NOMO-1 treated with DMSO at 0.1 percent for 48 hours (cell line): ENCODE data around the gene PLXNC1.

Experiments
- DNase-seq: peaks from one replicate; lab custom pipeline; 2025; ENCODE audit not compliant: unreplicated experiment; lab: John Stamatoyannopoulos, UW

PLXNC1 gene

DNA sequence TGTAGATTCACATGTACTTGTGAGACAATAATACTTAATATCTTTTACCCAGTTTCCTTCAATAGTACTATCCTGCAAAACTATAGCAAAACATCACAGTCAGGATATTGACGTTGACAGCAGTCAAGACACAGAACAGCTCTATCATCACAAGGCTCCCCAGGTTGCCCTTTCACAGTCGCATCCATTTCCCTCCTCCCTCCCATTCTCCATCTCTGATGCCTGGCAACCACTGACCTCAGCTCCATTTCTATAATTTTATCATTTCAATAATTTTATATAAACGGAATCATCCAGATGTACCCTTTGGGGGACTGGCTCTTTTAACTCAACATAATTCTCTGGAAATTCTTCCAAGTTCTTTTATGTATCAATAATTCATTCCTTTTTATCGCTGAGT, 81.5 kb downstream of the PLXNC1 start:
- DNase-seq = no peak

DNA sequence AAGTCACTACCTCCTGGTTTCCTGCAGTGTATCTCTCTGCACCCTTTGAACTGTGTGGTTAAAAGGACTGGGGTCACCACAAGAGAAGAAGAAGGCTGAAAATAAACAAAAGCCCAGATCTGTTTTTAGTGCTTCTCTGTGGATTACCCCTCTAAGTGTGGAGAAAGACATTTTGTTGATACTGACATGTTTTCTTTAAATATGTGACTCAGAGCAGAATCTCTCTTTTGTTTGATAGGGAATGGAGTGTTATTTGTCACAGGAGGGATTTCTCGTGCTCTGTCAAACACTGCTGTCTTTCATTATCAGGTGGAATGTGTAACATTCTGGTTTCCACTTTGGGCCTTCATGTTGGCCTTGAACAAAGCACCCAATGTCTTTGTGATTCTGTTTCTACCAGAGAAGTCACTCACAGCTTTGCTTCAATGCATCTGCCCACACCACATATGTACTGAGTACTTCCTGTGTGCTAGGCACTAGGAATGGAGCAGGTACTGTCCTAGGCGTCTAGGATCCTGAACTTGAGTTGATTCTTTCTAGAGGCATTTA, 82.1 kb downstream of the PLXNC1 start:
- no peak for DNase-seq

DNA sequence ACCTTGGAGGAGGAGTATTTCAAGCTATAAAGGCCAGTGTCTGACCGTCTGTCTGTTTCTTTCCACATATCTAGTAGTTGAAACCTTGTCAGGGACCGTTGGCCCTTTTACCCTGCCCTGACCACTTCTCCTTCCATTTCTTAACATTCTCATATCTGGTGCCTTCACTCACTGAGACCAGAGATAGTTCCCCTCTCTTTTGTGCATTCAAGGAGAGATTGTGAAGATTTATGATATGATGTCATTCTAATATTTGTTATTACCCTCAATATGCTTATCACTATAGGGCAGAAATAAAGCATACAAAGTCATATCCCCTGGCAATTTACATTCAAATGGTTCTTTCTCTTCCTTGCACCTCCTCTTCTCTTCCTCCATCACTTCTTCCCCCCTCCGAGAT, 83.3 kb downstream of the PLXNC1 start:
- DNase-seq = peak; percentile 84

DNA sequence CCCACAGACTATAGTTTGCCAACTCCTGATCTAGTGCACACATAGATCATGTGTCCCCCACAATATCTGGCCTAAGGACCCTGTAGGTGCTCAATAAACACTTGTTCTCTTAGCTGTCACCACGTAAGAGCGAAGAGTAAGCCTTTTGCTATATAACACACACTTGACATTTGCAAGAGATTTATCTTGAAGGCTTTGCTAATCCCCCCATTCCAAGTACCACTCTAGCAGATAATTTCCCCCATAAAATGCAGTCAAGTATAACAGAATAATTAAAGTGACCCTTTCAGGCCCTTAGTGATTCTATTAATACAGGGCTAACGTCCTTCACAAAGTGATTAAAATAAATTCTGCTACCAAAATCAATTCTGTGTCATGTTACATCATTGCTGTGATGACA, 87.5 kb downstream of the PLXNC1 start:
- no peak for DNase-seq

DNA sequence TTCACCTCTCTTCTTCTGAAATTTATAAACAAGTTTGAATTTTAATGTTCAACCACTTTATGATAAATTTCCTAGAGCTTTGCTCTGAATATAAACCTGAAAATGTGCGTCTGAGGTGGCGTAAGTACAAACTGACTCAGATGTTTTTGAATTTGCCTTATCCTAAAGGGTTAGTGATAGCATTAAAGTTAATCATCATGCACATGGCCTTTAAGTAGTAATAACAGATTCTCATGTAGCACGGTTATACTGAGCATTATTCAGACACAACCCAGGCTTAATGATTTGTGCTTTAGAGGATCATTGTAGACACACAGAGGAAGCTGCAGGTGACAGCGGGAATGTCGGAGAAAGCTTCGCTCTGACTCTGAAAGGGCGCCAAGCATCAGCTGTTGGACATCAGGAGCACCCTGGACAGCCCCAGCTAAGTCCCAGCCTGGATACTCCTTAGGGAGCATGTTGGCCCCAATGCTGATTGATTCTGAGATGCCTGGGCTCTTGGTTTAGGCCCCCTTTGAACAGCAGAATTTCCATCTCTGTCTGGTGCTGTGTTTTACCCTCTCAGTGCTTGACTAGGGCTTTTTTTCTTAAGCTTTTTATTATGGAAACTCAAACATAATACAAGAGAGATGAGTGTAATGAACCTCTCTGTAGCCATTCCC, 91.1 kb downstream of the PLXNC1 start:
- no peak for DNase-seq

DNA sequence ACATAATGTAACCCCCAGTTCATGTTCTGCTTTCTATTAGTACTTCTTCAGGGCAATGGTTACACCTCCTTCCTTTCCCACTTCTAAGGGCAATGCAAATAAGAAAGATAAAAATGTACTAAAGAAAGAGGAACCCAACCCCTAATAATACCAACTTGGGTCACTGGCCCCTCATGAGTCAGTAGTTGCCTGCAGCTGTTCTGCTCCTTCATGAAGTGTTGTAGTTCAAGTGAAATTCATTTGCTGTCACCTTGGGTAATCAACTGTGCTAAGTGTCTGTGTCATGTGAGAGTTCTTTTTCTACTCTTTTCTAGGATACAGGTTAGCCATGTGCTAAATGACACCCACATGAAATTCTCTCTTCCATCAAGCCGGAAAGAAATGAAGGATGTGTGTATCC, 91.8 kb downstream of the PLXNC1 start:
- peak; percentile 99 for DNase-seq

DNA sequence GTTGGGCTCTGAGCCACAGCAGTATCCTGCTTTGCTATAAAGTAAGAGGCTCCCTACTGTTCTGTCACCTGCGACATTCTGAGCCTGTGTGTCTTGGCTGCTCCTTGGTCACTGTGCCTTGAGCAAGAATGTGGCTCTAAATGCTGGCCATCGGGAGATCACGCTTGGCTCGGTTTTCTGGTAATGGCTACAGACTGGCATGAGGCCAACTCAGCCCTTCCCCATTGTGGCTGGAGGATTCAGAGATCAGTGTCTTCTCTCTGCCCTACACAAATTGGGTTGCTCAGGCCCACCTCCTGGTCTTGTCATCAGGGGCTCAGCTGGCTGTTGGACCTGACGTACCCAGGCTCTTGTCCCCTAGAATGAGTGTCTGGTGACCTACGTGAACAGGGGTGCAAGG, 94.5 kb downstream of the PLXNC1 start:
- DNase-seq = no peak

DNA sequence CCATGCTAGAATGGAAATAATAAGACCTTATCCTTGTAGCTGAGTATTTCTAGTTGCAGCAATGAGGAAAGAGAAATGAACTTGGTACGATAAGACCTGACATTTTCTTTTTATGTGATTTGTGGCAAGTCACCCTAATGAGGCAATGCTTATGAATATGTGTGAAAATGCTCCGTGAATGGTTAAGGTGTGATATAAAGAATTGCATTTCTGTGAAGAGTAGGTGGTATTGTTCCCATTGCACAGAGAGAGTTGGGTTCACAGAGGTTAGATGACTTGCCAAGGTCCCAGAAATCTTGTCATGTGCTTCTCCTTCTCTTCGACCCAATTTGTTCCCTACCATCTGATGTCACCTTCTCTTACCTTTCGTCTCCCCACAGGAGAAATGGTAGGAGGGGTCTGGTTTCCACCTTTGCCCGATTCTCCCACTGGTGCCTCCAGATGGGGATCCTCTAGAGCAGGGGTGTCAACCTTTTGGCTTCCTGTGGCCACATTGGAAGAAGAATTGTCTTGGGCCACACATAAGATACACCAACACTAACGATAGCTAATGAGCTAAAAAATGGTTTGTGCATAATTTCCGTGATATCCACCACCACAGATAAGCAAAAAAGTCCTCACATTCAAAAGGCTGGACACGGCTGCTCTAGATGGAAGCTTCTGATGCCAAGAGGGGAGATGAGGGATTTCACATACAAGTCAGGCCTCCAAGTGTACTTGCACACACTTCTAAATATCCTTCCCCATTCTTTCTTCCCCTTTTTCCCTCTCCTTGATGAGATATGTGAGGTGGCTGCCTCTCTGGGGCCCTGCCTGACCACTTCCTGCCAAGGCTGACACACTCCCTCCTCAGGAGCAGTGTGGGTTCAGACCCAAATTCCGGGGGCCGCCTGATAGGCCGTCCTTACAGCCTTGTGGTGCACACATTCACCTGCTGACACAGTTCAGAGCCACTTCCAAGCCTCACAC, 96.1 kb downstream of the PLXNC1 start:
- peak; percentile 95 for DNase-seq

DNA sequence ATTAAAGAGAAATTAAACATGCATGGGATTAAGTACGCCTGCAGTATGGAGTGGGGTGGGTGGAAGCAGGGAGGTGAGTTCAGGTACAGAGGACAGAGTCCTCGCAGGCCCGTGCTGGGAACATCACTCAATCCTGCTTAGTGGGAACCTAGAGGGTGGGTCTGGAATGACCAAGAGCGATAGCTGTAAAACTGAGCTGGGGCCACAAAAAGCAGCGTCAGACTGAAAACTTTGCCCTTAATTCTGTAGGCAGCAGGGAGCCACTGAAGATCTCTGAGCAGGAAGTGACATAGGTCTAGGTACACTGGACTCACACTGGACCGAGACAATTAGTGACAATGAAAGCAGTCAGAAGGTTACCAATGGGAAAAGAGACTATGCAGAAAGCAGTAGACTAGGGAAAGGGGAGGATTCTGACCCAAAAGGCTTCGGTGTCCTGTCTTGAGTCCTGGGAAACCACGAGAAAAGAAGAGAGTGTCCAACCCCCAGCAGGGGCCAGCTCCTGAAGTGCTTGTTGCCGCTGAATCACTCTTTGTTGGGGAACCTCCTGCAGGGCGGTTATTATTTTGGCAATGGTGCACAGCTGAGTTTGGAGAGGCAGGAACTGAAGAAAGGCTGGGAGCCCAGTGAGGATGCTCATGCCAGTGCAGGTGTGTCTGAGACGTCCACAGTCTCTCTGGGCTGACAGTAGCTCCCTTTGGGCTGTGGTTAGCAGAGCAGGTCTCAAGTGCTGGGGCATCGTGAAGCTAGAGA, 97.4 kb downstream of the PLXNC1 start:
- no peak for DNase-seq

DNA sequence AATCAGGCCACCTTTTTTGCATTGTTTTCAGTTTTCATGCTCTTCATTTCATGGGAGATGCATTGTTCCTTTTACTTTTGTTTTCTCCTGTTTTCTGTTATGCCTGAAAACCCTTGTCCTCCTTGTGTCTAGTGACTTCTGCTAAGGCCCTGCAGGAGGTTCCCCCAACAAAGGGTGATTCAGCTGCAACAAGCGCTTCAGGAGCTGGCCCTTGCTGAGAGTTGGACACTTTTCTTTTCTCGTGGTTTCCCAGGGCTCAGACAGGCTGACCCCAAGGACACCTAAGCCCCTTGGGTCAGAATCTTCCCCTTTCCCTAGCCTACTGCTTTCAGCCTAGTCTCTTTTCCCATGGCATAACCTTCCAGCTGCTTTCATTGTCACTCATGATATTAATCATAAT, 98.9 kb downstream of the PLXNC1 start:
- DNase-seq = no peak

DNA sequence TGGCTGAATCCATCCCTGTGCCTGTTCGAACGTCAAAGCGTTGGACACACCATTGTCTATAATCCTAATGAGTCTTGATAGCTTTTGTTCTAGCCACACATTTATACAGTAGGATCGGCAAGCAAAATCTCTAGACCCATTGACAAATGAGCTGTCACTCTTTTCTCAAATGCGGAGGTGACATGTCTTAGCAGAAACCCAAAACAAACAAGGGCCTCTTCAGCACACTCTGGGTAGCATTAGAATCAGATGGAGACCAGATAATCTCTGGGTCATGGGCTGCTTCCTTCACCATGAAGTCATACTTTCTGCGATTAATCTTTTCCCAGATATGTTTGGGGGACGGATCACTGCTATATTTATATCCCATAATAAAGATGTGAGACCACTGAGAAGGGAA, 100.2 kb downstream of the PLXNC1 start:
- no peak for DNase-seq

DNA sequence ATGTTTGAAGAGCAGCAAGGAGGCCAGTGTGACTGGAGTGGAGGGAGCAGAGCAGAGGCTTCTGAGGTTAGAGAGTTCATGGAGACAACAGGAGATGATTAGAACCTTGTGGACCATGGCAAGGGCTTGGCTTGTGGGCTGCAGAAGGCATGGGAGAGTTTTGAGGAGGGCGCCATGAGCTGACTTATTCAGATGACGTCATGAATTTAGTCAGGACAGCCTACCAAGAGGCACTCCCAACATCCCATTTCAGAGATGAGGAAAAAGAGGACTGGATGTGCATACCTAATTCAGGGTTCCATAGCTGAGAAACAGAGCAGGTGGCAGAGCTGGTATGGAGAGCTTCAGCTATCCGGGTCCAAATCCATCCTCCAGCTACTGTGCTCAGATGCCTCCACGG, 101.8 kb downstream of the PLXNC1 start:
- DNase-seq = no peak

DNA sequence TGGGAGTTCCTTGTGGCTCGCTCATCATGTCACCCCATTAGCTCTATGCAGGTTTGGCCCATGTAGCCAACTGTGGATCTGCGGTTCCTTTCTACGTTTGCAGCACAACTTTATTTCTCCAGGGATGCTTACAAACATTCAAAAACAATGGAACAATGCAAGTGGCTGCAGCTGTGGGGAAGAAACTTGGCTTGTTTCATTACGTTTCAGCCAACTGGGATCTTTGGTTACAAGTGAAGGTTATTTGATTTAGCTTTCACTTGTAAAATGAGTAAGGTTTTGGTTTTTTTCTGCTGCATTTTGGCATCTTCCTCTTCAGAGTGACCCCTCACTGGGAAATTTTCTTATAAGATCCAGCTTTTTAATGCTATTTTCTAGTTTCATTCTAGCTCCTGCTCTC, 105.9 kb downstream of the PLXNC1 start:
- no peak for DNase-seq

DNA sequence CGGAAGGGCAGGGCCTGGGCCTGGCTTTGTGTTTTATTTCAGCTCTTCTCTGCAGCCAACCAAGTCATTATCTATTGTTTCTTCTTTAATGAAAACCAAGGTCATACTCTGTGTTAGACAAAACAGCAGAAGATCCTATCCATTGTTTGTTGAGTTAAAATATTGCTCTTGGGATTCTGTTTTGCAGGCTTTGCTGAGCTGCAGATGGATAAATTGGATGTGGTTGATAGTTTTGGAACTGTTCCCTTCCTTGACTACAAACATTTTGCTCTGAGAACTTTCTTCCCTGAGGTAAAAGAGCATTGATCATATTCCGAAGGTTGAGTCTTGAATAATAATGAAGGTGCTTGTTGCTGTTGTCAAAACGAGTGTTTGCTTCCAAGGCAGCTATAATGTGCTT, 106.6 kb downstream of the PLXNC1 start:
- no peak for DNase-seq

DNA sequence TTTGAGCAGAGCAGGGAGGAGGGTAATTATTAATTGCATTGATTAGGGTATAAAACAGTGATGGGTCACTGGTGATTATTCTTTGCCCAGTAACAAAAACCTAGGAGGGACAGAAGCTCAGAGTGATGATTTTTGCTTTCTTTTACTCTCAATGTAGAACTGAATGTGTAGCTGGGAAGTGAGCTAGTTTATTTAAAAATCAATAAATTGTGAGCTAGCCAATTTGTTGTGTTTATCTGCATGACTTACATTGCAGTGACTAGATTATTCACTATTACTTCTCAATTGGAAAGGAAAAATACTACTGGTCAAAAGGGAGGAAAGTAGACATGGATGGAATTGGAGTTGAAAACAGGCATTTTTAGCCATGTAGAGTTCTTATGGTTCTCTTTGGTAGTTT, 107.1 kb downstream of the PLXNC1 start:
- DNase-seq = no peak

DNA sequence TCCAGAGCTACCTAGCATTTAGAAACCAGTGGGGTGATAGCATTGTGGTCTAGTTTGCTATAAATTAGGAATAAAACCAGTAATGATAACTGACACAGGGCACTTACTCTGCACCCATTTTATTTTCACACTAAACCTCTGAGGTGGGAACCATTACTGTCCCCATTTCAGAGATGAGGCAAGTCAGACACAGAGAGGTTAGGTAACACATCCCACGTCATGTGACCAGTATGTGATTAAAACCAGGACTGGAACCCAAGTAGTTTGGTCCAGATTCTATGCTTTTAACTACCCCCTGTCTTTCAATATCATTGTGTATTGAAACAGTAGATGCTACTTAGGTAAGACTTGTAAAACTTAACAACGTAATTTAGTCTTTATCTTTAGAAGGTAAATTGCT, 110.2 kb downstream of the PLXNC1 start:
- DNase-seq = no peak

DNA sequence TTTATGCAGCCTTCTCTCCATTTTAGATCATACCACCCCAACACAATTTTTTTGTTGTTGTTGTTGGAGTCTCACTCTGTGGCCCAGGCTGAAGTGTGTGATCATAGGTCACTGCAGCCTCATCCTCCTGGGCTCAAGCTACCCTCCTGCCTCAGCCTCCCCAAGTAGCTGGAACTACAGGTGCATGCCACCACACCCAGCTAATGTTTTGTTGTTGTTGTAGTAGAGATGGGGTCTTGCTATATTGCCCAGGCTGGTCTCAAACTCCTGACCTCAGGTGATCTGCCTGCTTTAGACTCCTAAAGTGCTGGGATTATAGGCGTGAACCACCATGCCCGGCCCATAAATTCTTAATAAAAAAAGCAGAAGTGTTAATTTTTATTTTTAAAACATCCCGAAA, 111.6 kb downstream of the PLXNC1 start:
- DNase-seq = no peak

DNA sequence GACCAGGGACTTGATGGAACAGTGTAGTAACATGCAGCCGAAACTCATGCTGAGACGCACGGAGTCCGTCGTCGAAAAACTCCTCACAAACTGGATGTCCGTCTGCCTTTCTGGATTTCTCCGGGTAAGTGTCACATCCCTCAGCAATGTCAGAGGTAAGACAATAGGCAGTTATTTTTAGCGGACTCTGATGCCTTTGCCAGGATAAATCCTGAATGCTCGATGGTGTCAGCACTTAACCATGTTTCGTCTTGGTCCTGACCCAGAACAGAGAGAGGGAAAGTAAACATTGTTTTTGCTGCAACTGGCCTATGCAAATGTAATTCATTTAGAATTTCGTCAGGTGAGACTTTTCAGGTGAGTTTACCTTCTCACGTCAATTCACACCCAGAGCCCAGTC, 112.3 kb downstream of the PLXNC1 start:
- no peak for DNase-seq

DNA sequence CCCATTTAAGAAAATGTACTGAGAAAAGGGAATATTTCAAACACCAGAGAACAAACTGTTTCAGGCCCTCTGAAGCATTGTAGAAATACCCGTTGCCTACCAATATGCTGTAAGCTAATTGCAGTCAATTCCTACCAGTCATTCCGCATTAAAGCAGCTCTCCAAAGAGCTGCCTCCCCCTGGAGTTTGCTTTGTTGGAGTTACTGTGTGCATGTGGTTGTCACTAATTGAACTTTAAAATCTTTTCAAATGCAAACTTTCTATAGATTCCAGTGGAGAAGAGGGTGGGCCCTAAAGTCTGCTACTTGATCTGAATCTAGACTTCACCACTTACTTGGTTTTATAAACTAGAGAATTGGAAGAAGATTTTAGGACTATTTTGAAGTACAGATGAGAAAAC, 112.7 kb downstream of the PLXNC1 start:
- no peak for DNase-seq

DNA sequence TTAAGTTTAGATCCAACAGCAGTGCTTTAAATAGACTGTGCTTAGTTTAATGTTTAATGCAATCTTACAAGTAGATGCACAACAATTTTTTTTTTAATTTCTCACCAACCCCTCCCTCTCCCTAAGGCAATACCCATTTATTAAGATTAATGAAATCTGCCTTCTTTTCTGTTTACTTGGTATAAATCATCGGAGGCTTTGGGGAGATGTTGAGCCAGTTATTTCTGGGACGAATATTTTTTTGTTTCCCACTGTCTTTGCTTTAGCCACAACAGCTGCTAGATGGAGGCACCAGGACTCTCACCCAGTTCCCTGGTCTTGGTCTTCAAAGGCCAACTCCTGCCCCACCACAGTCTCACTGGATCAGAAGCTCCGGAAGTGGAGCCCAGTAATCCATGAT, 113.4 kb downstream of the PLXNC1 start:
- no peak for DNase-seq

DNA sequence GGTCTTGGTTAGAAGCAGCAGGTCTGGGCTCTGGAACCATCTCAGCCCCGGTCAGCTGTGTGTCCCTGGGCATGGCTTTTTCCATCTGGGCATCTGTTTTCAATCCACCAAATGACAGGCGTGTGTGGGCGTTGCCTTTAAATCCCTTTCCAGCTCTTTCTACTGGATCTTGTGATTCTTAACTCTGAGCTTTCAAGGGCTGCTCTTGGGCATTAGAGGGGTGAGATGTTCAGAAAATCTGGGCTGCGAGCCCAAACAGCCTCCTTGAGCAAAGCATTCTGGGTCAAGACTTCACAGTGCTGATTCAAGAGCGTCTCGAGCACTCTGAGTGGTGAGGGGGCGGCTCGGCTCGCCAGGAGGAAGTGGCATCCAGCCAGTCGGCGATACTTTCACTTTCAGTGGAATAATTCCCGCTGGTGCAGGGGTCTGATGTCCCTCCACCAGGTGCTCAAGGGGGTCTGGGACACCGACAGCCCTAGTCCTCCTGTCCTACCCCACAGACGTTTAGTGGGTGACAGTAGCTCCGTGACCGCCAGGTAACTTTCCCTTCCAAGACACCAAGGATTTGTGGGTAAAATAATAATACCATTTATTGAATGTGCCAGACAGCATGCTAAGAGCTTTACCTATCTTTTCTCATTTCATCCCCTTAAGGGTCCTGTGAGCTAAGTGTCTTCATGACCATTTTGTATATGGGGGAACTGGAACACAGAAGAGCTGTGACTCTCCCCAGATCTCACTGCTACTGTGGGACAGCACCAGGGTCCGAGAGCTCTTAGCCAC, 114.0 kb downstream of the PLXNC1 start:
- DNase-seq = peak; percentile 69
